GM12878 (cell line): ENCODE results near the gene PGBD4.

Experiments
- BMI1 ChIP-seq: fragments of 450-650 bp; IDR thresholded peaks from 2 replicates; pipeline ENCODE4 v1.6.1; 2016; ENCODE audit warnings: mild to moderate bottlenecking, moderate library complexity, borderline replicate concordance
- BRCA1 ChIP-seq: IDR thresholded peaks from 2 replicates; pipeline ENCODE4 v1.6.1; 2011; ENCODE audit warnings: low read depth, low read length, improper control_type of control experiment
- EGR1 ChIP-seq, 2 experiments: IDR thresholded peaks; 1 replicate in 1 of 2; 2 replicates in 1 of 2; pipeline ENCODE4 v1.6.1; 2011 to 2012; ENCODE audit warnings: low read depth in 2 of 2, low read length in 2 of 2, borderline replicate concordance in 1 of 2, mild to moderate bottlenecking in 1 of 2, moderate library complexity in 1 of 2
- EP300 ChIP-seq, 2 experiments: fragments of 150-350 bp in 1 of 2; IDR thresholded peaks; 2 replicates each; pipeline ENCODE4 v1.6.1; 2011 to 2012; ENCODE audit warnings: low read depth in 2 of 2, low read length in 2 of 2, borderline replicate concordance in 1 of 2, improper control_type of control experiment in 1 of 2, inconsistent platforms in 1 of 2; ENCODE audit not compliant: control insufficient read depth in 1 of 2
- EZH2 ChIP-seq: IDR thresholded peaks from 2 replicates; pipeline ENCODE4 v1.6.1; 2012; ENCODE audit warnings: low read depth, mild to moderate bottlenecking, control low read depth, inconsistent platforms, low read length, borderline replicate concordance; ENCODE audit not compliant: control insufficient read depth
- HCFC1 ChIP-seq: fragments of 150-350 bp; IDR thresholded peaks from 2 replicates; pipeline ENCODE4 v1.6.1; 2014; ENCODE audit warnings: low read length
- POLR2A ChIP-seq: IDR thresholded peaks from 2 replicates; pipeline ENCODE4 v1.6.1; 2011; ENCODE audit warnings: low read depth, mild to moderate bottlenecking, low read length
- POLR2AphosphoS5 ChIP-seq: IDR thresholded peaks from 2 replicates; pipeline ENCODE4 v1.6.1; 2011; ENCODE audit warnings: mild to moderate bottlenecking, low read length, inconsistent platforms
- SMC3 ChIP-seq: IDR thresholded peaks from 2 replicates; pipeline ENCODE4 v1.6.1; 2011; ENCODE audit warnings: low read length, improper control_type of control experiment, borderline replicate concordance
- USF2 ChIP-seq: IDR thresholded peaks from 2 replicates; pipeline ENCODE4 v1.6.1; 2011; ENCODE audit warnings: low read depth, low read length, improper control_type of control experiment, borderline replicate concordance
- ZBED1 ChIP-seq: IDR thresholded peaks from 2 replicates; pipeline ENCODE4 v1.6.1; 2016; ENCODE audit warnings: borderline replicate concordance
- TF ChIP-seq, protein P1 (sequence below), 3 experiments: IDR thresholded peaks in 2 of 3; conservative IDR thresholded peaks in 1 of 3; 2 replicates each; pipeline ENCODE4 v1.5.1; 2011; ENCODE audit warnings: low read depth in 3 of 3, low read length in 3 of 3, mild to moderate bottlenecking in 3 of 3, control low read depth in 2 of 3, moderate library complexity in 2 of 3, inconsistent platforms in 1 of 3, mixed read lengths in 1 of 3; ENCODE audit not compliant: control insufficient read depth in 2 of 3, insufficient read depth in 1 of 3; ENCODE audit errors: extremely low read depth in 1 of 3
- TF ChIP-seq, protein P2 (sequence below): IDR thresholded peaks from 2 replicates; pipeline ENCODE4 v1.6.1; 2012; ENCODE audit warnings: mild to moderate bottlenecking, low read depth, low read length
- TF ChIP-seq, protein P3 (sequence below): IDR thresholded peaks from 2 replicates; pipeline ENCODE4 v1.6.1; 2012; ENCODE audit warnings: low read depth, low read length, improper control_type of control experiment

GRCh38 chr15:34059946-34060345 lies 41.9 kb upstream of the PGBD4 start:
- TF ChIP-seq, protein P1, sequence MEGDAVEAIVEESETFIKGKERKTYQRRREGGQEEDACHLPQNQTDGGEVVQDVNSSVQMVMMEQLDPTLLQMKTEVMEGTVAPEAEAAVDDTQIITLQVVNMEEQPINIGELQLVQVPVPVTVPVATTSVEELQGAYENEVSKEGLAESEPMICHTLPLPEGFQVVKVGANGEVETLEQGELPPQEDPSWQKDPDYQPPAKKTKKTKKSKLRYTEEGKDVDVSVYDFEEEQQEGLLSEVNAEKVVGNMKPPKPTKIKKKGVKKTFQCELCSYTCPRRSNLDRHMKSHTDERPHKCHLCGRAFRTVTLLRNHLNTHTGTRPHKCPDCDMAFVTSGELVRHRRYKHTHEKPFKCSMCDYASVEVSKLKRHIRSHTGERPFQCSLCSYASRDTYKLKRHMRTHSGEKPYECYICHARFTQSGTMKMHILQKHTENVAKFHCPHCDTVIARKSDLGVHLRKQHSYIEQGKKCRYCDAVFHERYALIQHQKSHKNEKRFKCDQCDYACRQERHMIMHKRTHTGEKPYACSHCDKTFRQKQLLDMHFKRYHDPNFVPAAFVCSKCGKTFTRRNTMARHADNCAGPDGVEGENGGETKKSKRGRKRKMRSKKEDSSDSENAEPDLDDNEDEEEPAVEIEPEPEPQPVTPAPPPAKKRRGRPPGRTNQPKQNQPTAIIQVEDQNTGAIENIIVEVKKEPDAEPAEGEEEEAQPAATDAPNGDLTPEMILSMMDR (IDR thresholded peaks at IDR 0.05 in 2 of 3, conservative IDR thresholded peaks at IDR 0.05 in 1 of 3; ENCODE audit: control insufficient read depth in 2 of 3, extremely low read depth in 1 of 3, insufficient read depth in 1 of 3, low read depth in 3 of 3, low read length in 3 of 3) = no peak
- no peak for TF ChIP-seq USF2
- TF ChIP-seq POLR2A = no peak
- no peak for TF ChIP-seq BMI1
- TF ChIP-seq EZH2 = no peak
- TF ChIP-seq SMC3 = no peak
- TF ChIP-seq, protein P2, sequence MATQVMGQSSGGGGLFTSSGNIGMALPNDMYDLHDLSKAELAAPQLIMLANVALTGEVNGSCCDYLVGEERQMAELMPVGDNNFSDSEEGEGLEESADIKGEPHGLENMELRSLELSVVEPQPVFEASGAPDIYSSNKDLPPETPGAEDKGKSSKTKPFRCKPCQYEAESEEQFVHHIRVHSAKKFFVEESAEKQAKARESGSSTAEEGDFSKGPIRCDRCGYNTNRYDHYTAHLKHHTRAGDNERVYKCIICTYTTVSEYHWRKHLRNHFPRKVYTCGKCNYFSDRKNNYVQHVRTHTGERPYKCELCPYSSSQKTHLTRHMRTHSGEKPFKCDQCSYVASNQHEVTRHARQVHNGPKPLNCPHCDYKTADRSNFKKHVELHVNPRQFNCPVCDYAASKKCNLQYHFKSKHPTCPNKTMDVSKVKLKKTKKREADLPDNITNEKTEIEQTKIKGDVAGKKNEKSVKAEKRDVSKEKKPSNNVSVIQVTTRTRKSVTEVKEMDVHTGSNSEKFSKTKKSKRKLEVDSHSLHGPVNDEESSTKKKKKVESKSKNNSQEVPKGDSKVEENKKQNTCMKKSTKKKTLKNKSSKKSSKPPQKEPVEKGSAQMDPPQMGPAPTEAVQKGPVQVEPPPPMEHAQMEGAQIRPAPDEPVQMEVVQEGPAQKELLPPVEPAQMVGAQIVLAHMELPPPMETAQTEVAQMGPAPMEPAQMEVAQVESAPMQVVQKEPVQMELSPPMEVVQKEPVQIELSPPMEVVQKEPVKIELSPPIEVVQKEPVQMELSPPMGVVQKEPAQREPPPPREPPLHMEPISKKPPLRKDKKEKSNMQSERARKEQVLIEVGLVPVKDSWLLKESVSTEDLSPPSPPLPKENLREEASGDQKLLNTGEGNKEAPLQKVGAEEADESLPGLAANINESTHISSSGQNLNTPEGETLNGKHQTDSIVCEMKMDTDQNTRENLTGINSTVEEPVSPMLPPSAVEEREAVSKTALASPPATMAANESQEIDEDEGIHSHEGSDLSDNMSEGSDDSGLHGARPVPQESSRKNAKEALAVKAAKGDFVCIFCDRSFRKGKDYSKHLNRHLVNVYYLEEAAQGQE = no peak
- TF ChIP-seq POLR2AphosphoS5 = no peak
- no peak for TF ChIP-seq BRCA1
- TF ChIP-seq EGR1 (IDR thresholded peaks at IDR 0.05; ENCODE audit: borderline replicate concordance in 1 of 2, low read depth in 2 of 2, low read length in 2 of 2) = no peak
- TF ChIP-seq ZBED1 = no peak
- no peak for TF ChIP-seq EP300 (IDR thresholded peaks at IDR 0.05; ENCODE audit: borderline replicate concordance in 1 of 2, control insufficient read depth in 1 of 2, low read depth in 2 of 2, low read length in 2 of 2)
- TF ChIP-seq HCFC1 = no peak
- TF ChIP-seq, protein P3, sequence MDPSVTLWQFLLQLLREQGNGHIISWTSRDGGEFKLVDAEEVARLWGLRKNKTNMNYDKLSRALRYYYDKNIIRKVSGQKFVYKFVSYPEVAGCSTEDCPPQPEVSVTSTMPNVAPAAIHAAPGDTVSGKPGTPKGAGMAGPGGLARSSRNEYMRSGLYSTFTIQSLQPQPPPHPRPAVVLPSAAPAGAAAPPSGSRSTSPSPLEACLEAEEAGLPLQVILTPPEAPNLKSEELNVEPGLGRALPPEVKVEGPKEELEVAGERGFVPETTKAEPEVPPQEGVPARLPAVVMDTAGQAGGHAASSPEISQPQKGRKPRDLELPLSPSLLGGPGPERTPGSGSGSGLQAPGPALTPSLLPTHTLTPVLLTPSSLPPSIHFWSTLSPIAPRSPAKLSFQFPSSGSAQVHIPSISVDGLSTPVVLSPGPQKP = no peak
